Activated CD8-positive, alpha-beta memory T cell treated with anti-CD3 and anti-CD28 coated beads for 4 hours (primary cell): ENCODE measurements around the gene SNX19.
"Not testable (repeated sequence)": the region's sequence is repeated elsewhere in the genome, so short reads cannot be mapped to it uniquely, and the experiment has no call there.

Experiments
- DNase-seq, 2 donors: peaks; one replicate each; pipeline ENCODE4 v3.0.0-alpha.2; 2020; ENCODE audit warnings: low read depth in 2 of 2

SNX19 gene, protein sequence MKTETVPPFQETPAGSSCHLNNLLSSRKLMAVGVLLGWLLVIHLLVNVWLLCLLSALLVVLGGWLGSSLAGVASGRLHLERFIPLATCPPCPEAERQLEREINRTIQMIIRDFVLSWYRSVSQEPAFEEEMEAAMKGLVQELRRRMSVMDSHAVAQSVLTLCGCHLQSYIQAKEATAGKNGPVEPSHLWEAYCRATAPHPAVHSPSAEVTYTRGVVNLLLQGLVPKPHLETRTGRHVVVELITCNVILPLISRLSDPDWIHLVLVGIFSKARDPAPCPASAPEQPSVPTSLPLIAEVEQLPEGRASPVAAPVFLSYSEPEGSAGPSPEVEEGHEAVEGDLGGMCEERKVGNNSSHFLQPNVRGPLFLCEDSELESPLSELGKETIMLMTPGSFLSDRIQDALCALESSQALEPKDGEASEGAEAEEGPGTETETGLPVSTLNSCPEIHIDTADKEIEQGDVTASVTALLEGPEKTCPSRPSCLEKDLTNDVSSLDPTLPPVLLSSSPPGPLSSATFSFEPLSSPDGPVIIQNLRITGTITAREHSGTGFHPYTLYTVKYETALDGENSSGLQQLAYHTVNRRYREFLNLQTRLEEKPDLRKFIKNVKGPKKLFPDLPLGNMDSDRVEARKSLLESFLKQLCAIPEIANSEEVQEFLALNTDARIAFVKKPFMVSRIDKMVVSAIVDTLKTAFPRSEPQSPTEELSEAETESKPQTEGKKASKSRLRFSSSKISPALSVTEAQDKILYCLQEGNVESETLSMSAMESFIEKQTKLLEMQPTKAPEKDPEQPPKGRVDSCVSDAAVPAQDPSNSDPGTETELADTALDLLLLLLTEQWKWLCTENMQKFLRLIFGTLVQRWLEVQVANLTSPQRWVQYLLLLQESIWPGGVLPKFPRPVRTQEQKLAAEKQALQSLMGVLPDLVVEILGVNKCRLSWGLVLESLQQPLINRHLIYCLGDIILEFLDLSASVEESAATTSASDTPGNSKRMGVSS

DNA sequence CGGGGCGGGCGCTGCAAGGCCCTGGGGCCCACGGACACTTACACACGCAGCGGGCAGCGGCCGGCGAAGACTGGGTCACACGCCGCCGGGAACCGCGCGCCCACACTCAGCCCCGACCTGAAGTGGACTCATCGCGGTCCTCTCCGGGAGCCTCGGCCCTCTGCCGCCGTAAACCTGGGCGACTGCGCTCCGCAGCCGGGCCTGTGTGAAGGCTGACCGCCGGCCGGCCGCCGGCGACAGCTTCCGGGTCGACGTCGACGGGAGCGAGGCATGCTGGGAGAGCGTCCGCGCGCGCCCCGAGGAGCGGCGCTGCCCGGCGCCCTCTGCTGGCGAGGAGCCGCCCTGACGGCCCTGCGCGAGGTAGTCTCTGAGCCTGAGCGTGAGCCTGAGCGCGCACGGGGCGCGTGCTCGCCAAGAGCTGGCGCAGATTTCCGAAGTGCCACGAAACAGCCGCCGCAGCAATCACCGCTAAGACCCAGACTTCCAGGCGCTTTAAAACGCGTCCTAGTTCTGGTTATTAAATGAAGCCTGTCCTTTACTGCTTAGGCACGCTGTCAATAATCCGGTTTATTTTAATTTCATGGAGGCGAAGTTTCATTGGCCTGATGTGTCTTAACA is at the start of gene SNX19:
TSS of gene SNX19 (minus strand) at position 242 of the 618 bp plus-strand sequence. CDS start 540 bp downstream, outside the sequence.
- peak; percentile 74 to 75 for DNase-seq

DNA sequence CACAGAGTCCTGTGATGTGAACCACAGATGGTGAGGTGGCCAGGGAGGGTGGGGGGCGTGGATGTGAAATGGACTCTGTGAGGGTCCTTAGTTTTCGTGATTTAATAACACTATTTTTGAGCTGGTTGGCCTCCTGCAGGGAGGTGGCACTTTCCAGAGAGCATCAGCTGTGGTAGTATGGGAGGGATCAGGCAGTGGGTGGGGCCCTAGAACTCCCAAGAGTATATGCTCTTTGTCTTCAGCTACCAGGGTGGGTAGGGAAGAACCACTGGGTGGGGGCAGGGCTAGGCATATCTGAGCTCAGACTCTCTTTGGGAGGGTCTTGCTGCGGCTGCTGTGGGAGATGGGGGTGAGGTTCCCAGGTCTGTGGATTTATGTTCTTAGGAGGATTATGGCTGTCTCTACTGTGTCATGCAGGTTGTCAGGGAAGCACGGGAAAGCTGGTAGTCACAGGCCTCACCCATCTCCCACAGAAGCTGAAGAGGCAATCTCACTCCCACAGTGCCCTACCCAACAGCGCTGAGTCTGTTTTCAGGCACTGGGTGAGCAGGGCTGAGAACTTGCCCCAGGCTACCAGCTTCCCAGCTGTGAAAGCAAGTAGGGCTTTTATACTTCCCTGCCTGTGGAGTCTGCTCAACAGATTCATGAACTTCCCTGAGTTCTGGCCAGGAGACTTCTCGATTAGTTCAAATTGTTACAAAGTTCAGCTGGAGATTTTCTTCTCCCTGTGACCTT is 47.9 kb upstream of the SNX19 start:
- no peak for DNase-seq

DNA sequence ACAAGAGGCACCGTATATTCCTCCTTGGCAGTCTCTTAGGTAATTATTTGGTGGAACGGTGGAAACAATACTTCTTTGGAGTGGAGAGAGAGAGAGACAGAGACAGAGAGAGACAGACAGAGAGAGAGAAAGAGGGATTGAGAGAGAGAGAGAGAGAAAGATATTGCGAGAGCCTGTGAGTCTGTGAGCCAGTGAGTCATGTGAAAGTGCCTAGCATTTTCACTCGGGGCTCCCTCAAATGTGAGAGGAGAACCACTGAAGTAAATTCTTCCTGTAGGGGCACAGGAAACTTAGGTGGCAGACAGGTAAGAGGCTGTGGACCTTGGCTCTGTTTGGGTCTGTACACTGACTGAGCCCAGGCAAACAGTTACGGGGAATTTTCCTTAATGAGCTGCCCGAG is 31.6 kb upstream of the SNX19 start:
- no peak for DNase-seq

DNA sequence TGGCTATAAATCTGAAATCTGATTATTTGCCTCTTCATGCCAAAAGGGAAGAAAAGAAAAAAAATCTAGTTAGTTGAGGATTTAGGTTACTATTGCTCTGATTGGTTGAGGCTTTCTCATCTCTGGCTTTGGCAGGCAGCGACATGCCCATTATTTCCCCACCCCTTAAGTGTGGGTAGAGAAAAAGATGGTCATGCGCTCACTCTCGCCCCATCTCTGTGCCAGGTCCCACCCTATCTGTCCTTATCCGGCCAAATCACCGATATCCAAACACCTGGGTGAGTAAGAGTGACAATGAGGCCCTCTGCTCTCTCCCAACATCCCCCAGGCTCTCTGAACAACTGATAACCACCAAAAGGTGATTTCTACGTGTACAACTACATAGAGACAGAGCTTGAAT is 31.2 kb upstream of the SNX19 start:
- DNase-seq, result no peak

DNA sequence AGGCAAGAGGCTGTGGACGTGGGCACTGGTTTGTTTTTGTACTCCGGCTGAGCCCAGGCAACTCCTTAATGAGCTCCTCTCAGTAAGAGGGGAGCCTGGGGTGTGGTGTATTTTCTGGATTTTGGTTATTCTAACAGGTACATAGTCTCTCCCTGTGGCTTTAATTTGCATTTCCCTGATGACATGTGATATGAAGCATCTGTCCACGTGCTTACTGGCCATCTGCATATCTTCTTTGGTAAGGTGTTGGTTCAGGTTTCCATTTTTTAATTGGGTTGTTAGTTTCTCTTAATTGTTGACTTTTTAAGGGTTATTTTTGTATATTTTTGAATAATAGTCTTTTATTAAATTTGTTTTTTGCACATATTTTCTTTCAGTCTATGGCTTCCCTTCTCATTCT is 30.8 kb upstream of the SNX19 start:
- no peak for DNase-seq

DNA sequence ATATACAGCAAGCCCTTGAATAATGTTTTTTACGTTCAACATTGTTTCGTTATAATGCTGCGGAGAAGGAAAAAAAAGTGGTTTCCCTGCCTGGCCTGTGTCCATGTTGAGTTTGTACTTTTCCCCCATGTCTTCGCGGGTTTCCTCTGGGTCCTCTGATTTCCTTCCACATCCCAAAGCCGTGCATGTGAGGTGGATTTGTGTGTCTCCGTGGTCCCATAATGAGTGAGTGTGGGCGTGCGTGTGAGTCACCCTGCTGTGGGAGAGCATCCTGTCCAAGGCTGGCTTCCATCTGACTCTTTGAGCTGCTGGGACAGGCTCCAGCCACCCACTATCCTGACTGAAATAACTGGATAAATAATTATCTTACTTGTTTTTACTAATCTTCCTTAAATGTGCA is 29.6 kb upstream of the SNX19 start:
- DNase-seq, result no peak

DNA sequence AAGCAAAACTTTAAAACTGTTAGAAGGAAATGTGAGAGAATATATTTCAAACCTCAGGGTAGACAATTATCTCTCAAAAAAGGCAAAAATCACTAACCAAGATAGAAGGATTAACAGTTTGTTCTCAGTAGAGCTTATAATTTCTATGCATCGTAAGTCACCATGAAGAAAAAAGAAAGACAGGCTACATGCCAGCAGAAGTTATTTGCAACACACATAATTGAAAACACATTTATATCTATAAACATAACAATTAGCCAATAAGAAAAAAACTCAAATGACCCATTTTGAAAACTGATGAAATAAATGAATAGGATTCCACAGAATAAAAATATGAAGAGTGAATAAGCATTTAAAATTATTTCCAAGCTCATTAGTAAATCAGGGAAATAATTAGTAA is 24.4 kb upstream of the SNX19 start:
- DNase-seq, result no peak

DNA sequence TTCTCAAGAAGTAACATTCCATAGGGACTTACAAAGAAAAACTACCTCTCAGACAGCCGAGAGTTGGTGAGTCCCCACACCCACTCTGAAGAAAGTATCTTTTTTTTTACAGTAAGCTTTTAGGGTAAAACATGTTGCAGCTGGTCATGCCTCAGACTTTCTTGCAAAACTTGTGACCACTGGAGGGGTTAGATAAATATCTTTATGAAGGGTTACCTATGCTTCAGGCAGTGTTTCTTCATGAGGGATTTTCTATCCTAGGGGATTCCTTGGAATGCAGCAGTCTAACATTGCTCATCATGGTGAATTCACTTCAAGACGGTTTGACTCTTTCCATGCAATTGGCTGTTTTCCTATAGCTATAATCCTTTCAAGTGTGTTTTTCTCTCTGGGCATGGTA is 20.8 kb upstream of the SNX19 start:
- no peak for DNase-seq

DNA sequence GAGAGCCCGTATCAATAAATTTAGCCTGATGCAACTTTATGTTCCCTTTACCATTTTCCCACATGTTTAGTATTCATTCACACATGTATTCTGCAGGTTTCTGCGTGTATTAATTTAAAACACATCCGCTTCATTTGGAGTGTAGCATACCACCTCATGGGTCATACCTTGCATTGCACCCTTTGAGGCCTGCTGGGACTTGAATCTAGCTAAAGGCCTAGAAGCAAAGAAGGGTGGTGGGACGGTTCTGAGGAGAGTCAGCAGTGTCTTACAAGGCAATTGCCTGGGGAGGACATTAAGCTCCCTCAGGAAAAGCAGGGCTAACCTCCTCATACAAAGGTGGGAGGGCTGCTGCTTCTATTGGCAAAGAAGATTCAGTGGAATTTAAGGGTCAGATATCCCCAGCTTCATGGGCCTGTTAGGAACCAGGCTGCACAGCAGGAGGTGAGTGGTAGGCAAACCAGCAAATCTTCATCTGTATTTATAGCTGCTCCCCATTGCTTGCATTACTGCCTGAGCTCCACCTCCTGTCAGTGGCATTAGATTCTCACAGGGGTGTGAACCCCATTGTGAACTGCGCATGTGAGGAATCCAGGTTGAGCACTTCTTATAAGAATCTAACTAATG is 15.9 kb upstream of the SNX19 start:
- DNase-seq, result no peak

DNA sequence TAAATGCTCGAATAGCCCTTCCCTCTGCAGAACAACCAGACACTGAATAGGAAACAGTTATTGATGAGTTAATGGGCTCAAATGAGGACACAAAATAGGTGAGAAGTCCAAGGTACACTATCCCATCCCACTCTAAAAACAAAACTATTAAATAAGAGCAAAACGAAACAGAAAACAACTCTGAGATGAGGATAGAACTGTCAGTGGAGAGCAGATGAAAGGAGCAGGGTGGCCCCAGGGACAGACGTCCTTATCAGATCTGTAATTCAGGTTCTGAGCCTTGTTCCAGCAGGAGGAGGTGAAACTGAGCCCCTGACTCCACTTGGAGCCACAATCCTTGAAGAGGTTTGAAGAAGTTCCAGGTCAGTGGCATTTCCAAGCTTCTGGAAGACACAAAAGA is 8.5 kb upstream of the SNX19 start:
- no peak for DNase-seq

DNA sequence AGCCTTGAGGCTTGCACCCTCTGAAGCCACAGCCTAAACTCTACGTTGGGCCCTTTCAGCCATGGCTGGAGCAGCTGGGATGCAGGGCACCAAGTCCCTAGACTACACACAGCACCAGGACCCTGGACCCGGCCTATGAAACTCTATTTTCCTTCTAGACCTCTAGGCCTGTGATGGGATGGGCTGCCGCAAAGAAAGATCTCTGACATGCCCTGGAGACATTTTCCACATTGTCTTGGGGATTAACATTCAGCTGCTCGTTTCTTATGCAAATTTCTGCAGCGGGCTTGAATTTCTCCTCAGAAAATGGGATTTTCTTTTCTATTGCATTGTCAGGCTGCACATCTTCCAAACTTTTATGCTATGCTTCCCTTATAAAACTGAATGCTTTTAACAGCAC is 4.3 kb upstream of the SNX19 start:
- DNase-seq, result not testable (repeated sequence)

DNA sequence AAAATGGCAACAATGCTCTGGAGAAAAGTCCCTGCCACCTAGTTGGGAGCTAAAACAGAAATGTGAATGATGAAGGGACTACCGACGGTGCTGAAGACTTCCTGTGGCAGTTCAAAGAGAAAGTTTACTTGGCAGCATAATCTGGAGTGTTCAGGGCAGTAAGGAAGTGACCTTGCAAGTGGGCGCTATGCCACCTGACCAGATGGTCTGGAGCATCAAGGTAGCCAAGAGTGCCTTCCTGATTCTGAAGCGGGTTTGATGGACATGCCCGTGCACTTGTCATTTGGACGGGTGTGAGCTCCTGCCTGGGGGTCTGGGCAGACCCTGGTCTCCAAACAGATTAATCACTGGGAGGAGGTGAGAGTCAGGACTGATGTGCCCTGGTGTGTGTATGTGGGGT is 1.8 kb upstream of the SNX19 start:
- DNase-seq, result no peak

DNA sequence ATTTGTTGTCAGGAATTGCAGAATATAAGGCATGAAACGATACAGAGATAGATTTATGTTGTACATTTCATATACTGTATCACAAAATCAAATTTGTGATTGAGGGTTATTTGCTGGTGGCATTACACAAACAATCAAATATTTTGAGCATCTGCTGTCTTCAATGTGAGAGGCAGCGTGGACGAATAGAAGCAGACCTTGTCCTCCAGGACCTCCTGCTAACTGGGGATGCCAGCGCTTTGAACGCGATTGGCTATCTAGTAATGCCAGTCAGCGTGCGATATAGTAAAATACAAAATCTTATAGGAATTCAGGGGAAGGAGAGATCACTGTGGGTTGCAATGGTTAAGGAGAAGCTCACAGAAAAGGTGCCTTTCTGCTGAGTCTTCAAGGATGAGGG is 631 bp upstream of the SNX19 start:
- no peak for DNase-seq

DNA sequence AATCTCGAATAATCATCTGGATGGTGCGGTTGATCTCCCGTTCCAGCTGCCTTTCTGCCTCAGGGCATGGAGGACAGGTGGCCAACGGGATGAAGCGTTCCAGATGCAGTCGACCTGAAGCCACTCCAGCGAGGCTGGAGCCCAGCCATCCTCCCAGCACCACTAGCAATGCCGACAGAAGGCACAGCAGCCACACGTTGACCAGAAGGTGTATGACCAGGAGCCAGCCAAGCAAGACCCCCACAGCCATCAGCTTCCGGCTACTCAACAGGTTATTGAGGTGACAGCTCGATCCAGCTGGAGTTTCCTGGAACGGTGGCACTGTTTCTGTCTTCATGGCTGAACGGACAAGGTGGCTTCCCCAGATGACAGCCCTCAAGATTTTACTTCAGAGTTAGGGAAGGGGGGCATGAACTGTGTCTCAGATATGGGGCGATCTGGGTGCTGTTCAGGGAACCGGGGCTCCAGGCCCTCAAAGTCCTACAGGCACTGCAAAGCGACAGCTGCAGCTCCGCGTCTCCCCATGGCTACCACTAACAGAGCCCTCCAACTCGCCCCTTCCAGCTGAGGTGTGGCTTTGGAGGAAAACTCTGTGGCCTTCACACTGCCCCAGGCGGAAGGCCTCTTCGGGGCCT is 559 bp downstream of the SNX19 start:
- peak in 1 of 2 donors; percentile 7 for DNase-seq

DNA sequence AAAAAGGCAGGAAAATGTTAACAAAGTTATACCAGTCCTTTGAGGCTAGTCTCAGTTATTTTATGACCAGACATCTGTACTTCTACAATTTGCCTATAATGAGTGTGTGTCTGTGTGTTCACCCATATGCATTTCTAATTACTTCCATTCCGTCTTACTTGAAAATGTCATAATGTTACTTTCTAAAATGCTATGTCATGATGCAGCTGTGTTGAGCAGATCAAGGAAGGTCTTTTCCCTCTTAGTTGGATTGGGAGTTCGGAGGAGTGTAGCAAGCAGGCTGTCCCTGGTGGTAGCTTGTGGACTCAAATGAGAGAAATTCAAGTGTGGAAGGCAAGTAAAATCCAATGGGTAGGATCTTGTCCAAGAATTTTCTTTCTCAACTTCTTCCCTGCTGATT is 3.0 kb downstream of the SNX19 start:
- no peak for DNase-seq

DNA sequence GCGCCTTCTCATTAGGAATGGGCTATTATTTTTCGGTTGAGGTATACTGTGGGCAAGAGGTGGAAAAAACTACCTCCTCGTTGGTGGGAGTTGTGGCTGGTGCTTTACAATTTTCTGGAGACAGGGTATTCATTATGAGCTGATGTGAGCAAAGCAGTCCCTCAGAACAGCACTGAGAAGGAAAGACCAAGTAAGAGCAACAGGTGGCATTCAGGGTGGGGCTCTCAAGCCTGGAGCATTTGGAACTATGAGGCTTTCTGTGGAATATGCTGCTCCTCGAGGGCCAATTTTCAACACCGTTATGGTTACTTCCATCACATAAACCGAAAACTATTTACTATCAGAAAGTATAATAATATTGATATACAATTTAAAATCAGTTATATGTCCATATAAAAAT is 3.7 kb downstream of the SNX19 start:
- DNase-seq, result no peak

DNA sequence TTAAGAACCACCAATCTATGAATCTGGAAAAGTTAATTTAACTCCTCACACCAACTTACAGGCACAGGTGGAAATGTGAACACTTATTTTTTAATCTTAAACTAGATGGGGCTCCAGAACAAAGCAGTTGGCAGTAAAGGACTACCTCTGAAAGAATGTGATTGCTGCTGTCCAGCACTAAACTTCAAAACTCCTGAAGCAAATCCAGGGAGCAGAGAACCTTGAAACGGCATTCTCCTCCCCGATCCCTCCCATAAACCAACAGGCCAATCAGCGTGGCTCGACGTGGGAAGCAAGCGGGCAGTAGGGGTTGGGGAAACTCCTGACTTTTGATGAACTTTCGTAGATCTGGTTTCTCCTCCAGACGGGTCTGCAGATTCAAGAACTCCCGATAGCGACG is 5.0 kb downstream of the SNX19 start:
- no peak for DNase-seq

DNA sequence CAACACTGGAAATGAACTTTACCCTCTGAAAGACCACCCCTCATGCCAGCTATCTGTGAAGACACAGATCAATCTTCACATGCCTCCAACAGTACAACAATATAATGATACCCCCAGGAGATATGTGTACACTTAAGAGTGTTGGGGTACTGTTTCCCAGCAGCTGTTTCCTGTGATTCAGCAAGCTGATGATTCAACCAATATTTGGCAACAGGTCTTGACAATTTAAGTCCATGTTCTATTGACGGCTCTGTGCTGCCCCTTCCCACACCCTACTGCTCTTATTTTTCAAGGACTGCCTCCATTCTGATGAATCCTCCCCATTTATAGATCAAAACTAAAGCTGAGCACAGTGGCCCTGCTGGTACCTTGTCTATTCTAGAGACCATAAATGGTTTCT is 6.6 kb downstream of the SNX19 start:
- DNase-seq, result no peak

DNA sequence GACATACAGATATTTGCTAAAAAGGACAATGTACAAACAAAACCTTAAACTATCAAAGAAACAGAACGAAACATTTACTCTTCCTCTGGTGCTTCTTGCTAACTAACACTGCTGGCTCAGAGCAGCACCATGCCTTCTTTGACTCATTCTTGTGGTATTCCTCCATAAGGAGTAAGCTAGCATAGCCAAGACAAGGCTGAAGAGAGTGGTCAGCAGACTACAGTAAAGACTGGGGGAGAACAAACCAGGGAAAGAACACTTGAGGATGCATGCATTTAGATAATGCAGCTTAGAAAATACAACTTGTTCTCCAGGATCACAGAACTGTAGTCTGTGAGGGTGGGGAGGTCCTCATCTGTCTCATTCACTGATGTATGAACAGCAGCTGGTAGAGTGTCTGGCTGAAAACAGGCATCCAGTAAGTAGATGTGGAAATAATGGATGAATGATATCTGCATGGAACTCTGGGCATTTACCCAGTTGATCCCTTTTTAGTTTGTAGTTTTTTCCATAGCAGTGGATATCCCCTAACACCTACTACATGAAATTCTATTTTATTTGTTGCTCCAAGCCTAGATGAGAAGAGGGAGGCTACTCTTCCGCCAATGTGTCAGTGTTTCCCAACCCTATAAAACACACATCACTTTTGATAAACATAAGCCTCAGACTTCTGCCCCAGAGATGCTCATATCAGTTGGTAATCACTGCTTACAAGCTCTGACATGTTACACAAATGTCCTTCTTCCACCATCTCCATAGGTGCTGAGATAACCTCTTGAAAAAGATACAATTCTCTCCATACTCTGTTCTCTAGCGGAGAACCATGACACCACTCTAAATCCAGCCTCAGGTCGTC is 7.3 kb downstream of the SNX19 start:
- DNase-seq, result no peak

DNA sequence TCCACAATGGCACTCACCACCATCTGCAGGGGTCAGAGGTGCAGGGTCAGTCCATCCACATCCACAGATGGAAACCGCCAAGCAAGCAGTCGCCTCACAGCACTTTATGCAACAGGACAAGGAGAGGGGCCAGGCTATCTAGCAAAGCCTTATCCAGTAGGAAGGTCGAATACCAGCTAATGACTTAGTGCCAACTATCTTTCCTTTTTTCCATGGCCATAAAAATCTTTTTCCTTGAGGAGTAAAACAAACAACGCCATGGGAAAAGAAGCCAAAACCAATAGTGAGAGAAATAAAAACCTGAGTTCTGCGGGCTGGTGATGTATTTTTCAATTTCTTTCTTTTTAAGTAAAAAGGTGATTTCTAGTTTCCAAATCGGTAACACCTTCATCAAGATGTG is 8.2 kb downstream of the SNX19 start:
- no peak for DNase-seq
